H1 (cell line): ENCODE results near the gene C1orf174. TPM values are rescaled to one million over a fixed set of nuclear protein-coding genes. Genes with fewer than 3 reads are reported as not detected.

Experiments
- CEBPB ChIP-seq: IDR thresholded peaks from 2 replicates; pipeline ENCODE4 v1.6.1; 2012; ENCODE audit warnings: low read depth, low read length
- SP1 ChIP-seq: IDR thresholded peaks from 2 replicates; pipeline ENCODE4 v1.6.1; 2011; ENCODE audit warnings: low read depth, low read length
- polyA plus RNA-seq, 7 experiments: library from polyadenylated mRNA; depleted of rRNA in 3 of 7; stranded (reverse) in 5 of 7; unstranded in 2 of 7; fragments of >200 nt in 5 of 7; fragments of 200-250 nt in 2 of 7; gene quantifications; 1 replicate in 5 of 7; 2 replicates in 1 of 7; 4 replicates in 1 of 7; pipeline versions ENCODE4 v1.2.1 to v1.2.3, GENCODE V29; 2011 to 2013; ENCODE audit warnings: missing spikeins in 2 of 7, mixed read lengths in 2 of 7
- total RNA-seq: library from RNA; stranded (reverse); fragmentation: NEBNext Ultra II Directional; extraction: Animal tissue kit (Norgen Biotek cat#: 25700); gene quantifications from 2 replicates; pipeline ENCODE4 v1.2.1, GENCODE V29; 2021

C1orf174 gene
- total and polyA plus RNA-seq, 2 of the 8 experiments (the other 6 are each of a cell fraction or from before 2014, with no cell fraction given) = 28.4 to 32.4 TPM

DNA sequence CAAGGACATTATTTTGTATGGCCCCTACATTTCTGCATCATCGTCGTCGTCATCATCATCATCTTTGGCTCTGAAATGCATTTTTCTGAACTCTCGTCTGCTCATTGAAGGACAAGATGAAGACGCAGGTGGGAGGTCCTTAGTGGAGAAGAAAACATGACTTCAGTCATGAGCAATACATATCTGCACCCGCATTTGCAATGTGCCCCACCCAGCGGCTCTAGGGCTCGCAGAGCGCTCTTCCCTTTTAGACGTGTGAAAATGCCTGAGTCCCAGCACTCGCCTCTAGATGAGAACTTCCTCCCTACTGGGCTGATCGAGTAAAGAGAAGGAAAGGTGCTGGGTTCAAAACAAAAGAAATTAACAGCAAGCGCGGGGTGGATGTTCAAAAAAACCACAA is 10.1 kb downstream of the C1orf174 start (continued):
- TF ChIP-seq SP1 (no peak), CEBPB (no peak)
